HEK293T (cell line): ENCODE data around the gene SLC25A34.

Source experiments
- CTCF ChIA-PET: fragments of 350-600 bp; formaldehyde crosslinking; extraction: SDS; loops from one replicate; lab custom pipeline; 2021; ENCODE audit warnings: antibody characterized with exemption, inconsistent platforms; lab: Yijun Ruan, JAX
- POLR2A ChIA-PET: fragments of 350-600 bp; formaldehyde crosslinking; extraction: SDS; loops from one replicate; lab custom pipeline; 2020; ENCODE audit warnings: antibody characterized with exemption, inconsistent platforms; lab: Yijun Ruan, JAX
- DNase-seq: peaks from one replicate; pipeline ENCODE4 v3.0.0; 2012; ENCODE audit warnings: mixed read lengths; ENCODE audit errors: extremely low spot score
- ARNT ChIP-seq: fragments of 450-650 bp; IDR thresholded peaks from 2 replicates; pipeline ENCODE4 v1.6.1; 2017; ENCODE audit warnings: mild to moderate bottlenecking
- BHLHE40 ChIP-seq: fragments of 450-650 bp; IDR thresholded peaks from 2 replicates; pipeline ENCODE4 v1.6.1; 2016; ENCODE audit warnings: mild to moderate bottlenecking, moderate library complexity, borderline replicate concordance
- CTBP1 ChIP-seq: fragments of 450-650 bp; IDR thresholded peaks from 2 replicates; pipeline ENCODE4 v1.6.1; 2016; ENCODE audit warnings: borderline replicate concordance
- ELF4 ChIP-seq: fragments of 450-650 bp; IDR thresholded peaks from 2 replicates; pipeline ENCODE4 v1.6.1; 2017; ENCODE audit warnings: antibody characterized with exemption
- FOXA1 ChIP-seq: fragments of 450-650 bp; IDR thresholded peaks from 2 replicates; pipeline ENCODE4 v1.6.1; 2016; ENCODE audit warnings: mild to moderate bottlenecking
- FOXK2 ChIP-seq: fragments of 450-650 bp; IDR thresholded peaks from 2 replicates; pipeline ENCODE4 v1.6.1; 2016; ENCODE audit warnings: mild to moderate bottlenecking
- FOXM1 ChIP-seq: fragments of 450-650 bp; IDR thresholded peaks from 2 replicates; pipeline ENCODE4 v1.6.1; 2017; ENCODE audit warnings: mild to moderate bottlenecking, borderline replicate concordance
- HDGF ChIP-seq: fragments of 450-650 bp; IDR thresholded peaks from 2 replicates; pipeline ENCODE4 v1.6.1; 2017; ENCODE audit warnings: antibody characterized with exemption, borderline replicate concordance
- L3MBTL2 ChIP-seq: fragments of 450-650 bp; conservative IDR thresholded peaks from 2 replicates; pipeline ENCODE4 v1.6.1; 2016; ENCODE audit warnings: mild to moderate bottlenecking
- LEF1 ChIP-seq: fragments of 450-650 bp; IDR thresholded peaks from 2 replicates; pipeline ENCODE4 v1.6.1; 2017; ENCODE audit warnings: mild to moderate bottlenecking, borderline replicate concordance
- NFRKB ChIP-seq: fragments of 450-650 bp; IDR thresholded peaks from 2 replicates; pipeline ENCODE4 v1.6.1; 2016; ENCODE audit warnings: mild to moderate bottlenecking, moderate library complexity
- SP1 ChIP-seq: fragments of 450-650 bp; IDR thresholded peaks from 2 replicates; pipeline ENCODE4 v1.6.1; 2017
- SUZ12 ChIP-seq: fragments of 450-650 bp; IDR thresholded peaks from 2 replicates; pipeline ENCODE4 v1.6.1; 2016; ENCODE audit warnings: mild to moderate bottlenecking
- TARDBP ChIP-seq: fragments of 450-650 bp; IDR thresholded peaks from 2 replicates; pipeline ENCODE4 v1.6.1; 2016
- ZNF384 ChIP-seq: fragments of 450-650 bp; IDR thresholded peaks from 2 replicates; pipeline ENCODE4 v1.6.1; 2016
- TF ChIP-seq, protein P1 (sequence below): fragments of 450-650 bp; IDR thresholded peaks from 2 replicates; pipeline ENCODE4 v1.6.1; 2016

Gene SLC25A34

DNA sequence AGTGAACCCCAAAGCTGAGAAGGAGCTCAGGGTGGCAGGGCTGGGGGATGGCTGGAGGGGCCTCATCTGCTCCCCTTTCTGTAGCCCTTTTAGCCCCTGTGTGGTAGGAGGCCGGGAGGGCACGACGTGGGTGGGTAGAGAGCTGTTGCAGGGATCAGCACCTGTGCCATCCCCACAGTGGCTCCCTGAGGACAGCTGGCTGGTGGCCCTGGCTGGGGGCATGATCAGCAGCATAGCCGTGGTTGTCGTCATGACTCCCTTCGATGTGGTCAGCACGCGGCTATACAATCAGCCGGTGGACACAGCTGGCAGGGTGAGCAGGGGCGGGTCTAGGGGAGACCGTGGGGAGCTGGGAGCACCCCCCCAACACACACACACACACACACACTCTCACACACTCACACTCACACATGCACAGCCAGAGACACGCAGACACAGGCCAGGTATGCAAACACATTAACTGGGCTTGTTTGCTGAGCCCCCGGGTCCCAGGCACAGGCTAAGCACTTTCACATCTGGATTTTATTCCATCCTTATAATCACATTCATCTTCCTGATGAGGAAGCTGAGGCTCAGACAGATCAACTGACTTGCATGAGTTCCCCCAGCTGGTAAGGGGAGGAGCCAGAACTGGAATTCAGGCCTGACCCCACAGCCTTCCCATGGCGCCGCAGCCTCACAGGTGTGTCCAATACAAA is 2.5 kb downstream of the SLC25A34 start:
- ChIA-PET CTCF (no interaction called here), POLR2A (no interaction called here)
- TF ChIP-seq, protein P1, sequence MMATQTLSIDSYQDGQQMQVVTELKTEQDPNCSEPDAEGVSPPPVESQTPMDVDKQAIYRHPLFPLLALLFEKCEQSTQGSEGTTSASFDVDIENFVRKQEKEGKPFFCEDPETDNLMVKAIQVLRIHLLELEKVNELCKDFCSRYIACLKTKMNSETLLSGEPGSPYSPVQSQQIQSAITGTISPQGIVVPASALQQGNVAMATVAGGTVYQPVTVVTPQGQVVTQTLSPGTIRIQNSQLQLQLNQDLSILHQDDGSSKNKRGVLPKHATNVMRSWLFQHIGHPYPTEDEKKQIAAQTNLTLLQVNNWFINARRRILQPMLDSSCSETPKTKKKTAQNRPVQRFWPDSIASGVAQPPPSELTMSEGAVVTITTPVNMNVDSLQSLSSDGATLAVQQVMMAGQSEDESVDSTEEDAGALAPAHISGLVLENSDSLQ: no peak
- no peak for TF ChIP-seq TARDBP
- no peak for TF ChIP-seq ZNF384
- TF ChIP-seq SP1: no peak
- no peak for TF ChIP-seq FOXM1
- TF ChIP-seq SUZ12: no peak
- no peak for TF ChIP-seq CTBP1
- no peak for TF ChIP-seq FOXK2
- no peak for TF ChIP-seq ELF4
- TF ChIP-seq L3MBTL2: no peak
- no peak for DNase-seq

DNA sequence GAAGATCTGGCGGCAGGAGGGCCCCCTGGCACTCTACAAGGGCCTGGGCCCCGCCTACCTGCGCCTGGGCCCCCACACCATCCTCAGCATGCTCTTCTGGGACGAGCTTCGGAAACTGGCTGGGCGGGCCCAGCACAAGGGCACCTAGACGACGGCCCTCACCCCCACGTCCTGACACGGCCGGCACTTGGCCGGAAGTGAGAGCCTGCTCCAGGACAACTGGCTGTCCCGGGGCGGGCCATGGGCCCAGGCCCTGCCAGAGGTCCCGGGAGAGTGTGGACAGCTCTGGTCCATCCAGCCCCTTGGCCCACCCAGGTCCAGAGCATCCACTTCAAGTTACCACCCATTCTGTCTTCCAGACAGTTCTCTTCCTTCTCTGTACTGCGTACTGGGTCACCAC is 3.2 kb downstream of the SLC25A34 start:
- ChIA-PET CTCF (no interaction called here), POLR2A (no interaction called here)
- DNase-seq: no peak
- TF ChIP-seq FOXM1 (no peak), ZNF384 (no peak), TARDBP (no peak), CTBP1 (no peak), SUZ12 (no peak), ARNT (no peak), NFRKB (no peak), SP1 (no peak)
- TF ChIP-seq, protein P1: no peak

- no peak for DNase-seq
- CTCF ChIA-PET: no interaction called here
- TF ChIP-seq LEF1 (no peak), CTBP1 (no peak)
- POLR2A ChIA-PET: no interaction called here
Measured at GRCh38 chr1:15739745-15740144, 3.7 kb downstream of the SLC25A34 start.

- DNase-seq: peak; percentile 84
- CTCF ChIA-PET: interaction anchor here (0.5 to 1.2 kb wide), 4 partner anchors 18 to 184 kb away, joined by 3 to 5 read pairs (median 4); no protein-coding TSS in a partner anchor
- TF ChIP-seq ARNT: no peak
- TF ChIP-seq SUZ12: no peak
- no peak for TF ChIP-seq ELF4
- no peak for TF ChIP-seq FOXK2
- no peak for TF ChIP-seq ZNF384
- TF ChIP-seq NFRKB: no peak
- no peak for TF ChIP-seq TARDBP
- TF ChIP-seq, protein P1: no peak
- TF ChIP-seq CTBP1: no peak
- TF ChIP-seq FOXM1: no peak
- no peak for TF ChIP-seq FOXA1
- TF ChIP-seq SP1: no peak
- TF ChIP-seq L3MBTL2: no peak
- no peak for TF ChIP-seq BHLHE40
- no peak for TF ChIP-seq LEF1
- TF ChIP-seq HDGF: no peak
- POLR2A ChIA-PET: no interaction called here
Measured at GRCh38 chr1:15740924-15741850, 5.1 kb downstream of the SLC25A34 start.

DNA sequence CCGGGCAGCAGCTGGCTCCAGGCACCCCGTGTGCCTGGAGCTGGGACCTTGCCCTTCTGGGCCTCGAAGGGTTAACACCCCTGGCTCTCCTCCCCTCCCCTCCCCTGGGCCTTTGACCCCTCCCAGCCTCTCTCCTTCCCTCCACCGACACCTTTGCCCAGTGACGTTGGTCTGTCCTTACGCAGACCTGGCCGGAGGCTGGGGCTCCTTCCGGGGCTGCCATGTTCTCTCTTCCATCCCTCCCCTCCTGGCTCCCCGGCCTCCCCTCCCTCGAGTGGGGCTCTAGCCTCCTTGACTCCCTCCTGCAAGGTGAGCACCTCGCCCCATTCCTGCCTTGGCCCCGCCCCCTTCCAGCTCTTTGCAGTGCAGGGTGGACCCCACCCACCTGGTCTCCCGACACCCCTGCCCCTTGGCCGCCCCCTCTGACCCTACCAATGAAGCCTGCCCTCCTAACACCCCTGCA is 6.3 kb downstream of the SLC25A34 start, which contains the start of gene TMEM82:
Gene TMEM82, plus strand, starts transcription at position 161 of the 463 bp plus-strand sequence. Its CDS starts 61 bp downstream, at position 222.
- DNase-seq: no peak
- ChIA-PET POLR2A (no interaction called here), CTCF (no interaction called here)
- TF ChIP-seq TARDBP (no peak), FOXK2 (no peak), FOXA1 (no peak), ZNF384 (no peak), FOXM1 (no peak), LEF1 (no peak), SP1 (no peak), ARNT (no peak), HDGF (no peak), L3MBTL2 (no peak), NFRKB (no peak), ELF4 (no peak), BHLHE40 (no peak), CTBP1 (no peak), SUZ12 (no peak)
- TF ChIP-seq, protein P1: no peak
